Measurements from ENCODE around the gene APOD. TPM values are rescaled to one million over a fixed set of nuclear protein-coding genes. Genes with fewer than 3 reads are reported as not detected.
"Not testable (repeated sequence)": the region's sequence is repeated elsewhere in the genome, so short reads cannot be mapped to it uniquely, and the experiment has no call there.

Gene APOD
- total RNA-seq, 2 donors from 2014 or later = not detected

- no peaks in the 10 kb centered on the region for H3K27me3 ChIP-seq (ENCODE audit: control insufficient read depth, insufficient read depth, low read length, poor library complexity, severe bottlenecking)
- no peaks in the 10 kb centered on the region for H3K4me1 ChIP-seq (ENCODE audit: control insufficient read depth, insufficient read depth, low read length)
- H3K27ac Mint-ChIP-seq = no peak overlapping the region
- no peak overlapping the region for H3K9ac ChIP-seq (ENCODE audit: extremely low read depth, low read length, poor library complexity, severe bottlenecking)
- DNase-seq = no peak
- H3K27me3 Mint-ChIP-seq (ENCODE audit: insufficient read depth) = peaks cover 6% of the 10 kb centered on the region
- no peak overlapping the region for H3K27ac ChIP-seq (ENCODE audit: low read depth, low read length)
- WGBS, 2 experiments (ENCODE audit: insufficient coverage in 1 of 2, insufficient read length in 1 of 2) = 83 to 96% methylated on average over 2 of the region's 2 CpGs
- no peaks in the 10 kb centered on the region for H3K4me1 Mint-ChIP-seq
- H3K9me3 Mint-ChIP-seq = peaks cover 68% of the 10 kb centered on the region
- H3K4me3 ChIP-seq (ENCODE audit: low read length) = peak overlapping the region; percentile 47
- H3K36me3 Mint-ChIP-seq (ENCODE audit: low read depth) = no peaks in the 10 kb centered on the region
- H3K36me3 ChIP-seq (ENCODE audit: control insufficient read depth, insufficient read depth, low read length) = no peaks in the 10 kb centered on the region
- H3K4me3 Mint-ChIP-seq = no peak overlapping the region
- no peak for TF ChIP-seq CTCF (conservative IDR thresholded peaks at IDR 0.05)
- peaks cover 60% of the 10 kb centered on the region for H3K9me3 ChIP-seq (ENCODE audit: control insufficient read depth, low read length)
These were observed 17.6 kb upstream of the APOD start for GRCh38 chr3:195601382-195601781.

DNA sequence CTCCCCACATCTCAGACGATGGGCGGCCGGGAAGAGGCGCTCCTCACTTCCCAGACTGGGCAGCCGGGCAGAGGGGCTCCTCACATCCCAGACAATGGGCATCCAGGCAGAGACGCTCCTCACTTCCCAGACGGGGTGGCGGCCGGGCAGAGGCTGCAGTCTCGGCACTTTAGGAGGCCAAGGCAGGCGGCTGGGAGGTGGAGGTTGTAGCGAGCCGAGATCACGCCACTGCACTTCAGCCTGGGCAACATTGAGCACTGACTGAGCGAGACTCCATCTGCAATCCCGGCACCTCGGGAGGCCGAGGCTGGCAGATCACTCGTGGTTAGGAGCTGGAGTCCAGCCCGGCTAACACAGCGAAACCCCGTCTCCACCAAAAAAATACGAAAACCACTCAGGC, 16.2 kb upstream of the APOD start:
- not testable (repeated sequence) for H3K27me3 Mint-ChIP-seq (ENCODE audit: insufficient read depth); DNase-seq; H3K27me3 ChIP-seq (ENCODE audit: control insufficient read depth, insufficient read depth, low read length, poor library complexity, severe bottlenecking); H3K36me3 ChIP-seq (ENCODE audit: control insufficient read depth, insufficient read depth, low read length); H3K9ac ChIP-seq (ENCODE audit: extremely low read depth, low read length, poor library complexity, severe bottlenecking); H3K4me1 ChIP-seq (ENCODE audit: control insufficient read depth, insufficient read depth, low read length); H3K27ac ChIP-seq (ENCODE audit: low read depth, low read length); H3K36me3 Mint-ChIP-seq (ENCODE audit: low read depth); H3K27ac Mint-ChIP-seq; H3K4me1 Mint-ChIP-seq; H3K4me3 Mint-ChIP-seq; H3K4me3 ChIP-seq (ENCODE audit: low read length)
- peaks cover 56% of the 10 kb centered on the region for H3K9me3 Mint-ChIP-seq
- peaks cover 46% of the 10 kb centered on the region for H3K9me3 ChIP-seq (ENCODE audit: control insufficient read depth, low read length)
- WGBS, 2 experiments (ENCODE audit: insufficient coverage in 1 of 2, insufficient read length in 1 of 2) = 89 to 91% methylated on average over 17 to 23 of the region's 23 CpGs

- not testable (repeated sequence) for H3K27me3 Mint-ChIP-seq (ENCODE audit: insufficient read depth); H3K36me3 Mint-ChIP-seq (ENCODE audit: low read depth); H3K4me1 Mint-ChIP-seq; DNase-seq; H3K27me3 ChIP-seq (ENCODE audit: control insufficient read depth, insufficient read depth, low read length, poor library complexity, severe bottlenecking); H3K36me3 ChIP-seq (ENCODE audit: control insufficient read depth, insufficient read depth, low read length); H3K4me3 Mint-ChIP-seq; H3K27ac ChIP-seq (ENCODE audit: low read depth, low read length); H3K4me1 ChIP-seq (ENCODE audit: control insufficient read depth, insufficient read depth, low read length); H3K27ac Mint-ChIP-seq; H3K4me3 ChIP-seq (ENCODE audit: low read length); H3K9ac ChIP-seq (ENCODE audit: extremely low read depth, low read length, poor library complexity, severe bottlenecking)
- H3K9me3 ChIP-seq (ENCODE audit: control insufficient read depth, low read length) = peaks cover 42% of the 10 kb centered on the region
- peaks cover 52% of the 10 kb centered on the region for H3K9me3 Mint-ChIP-seq
- WGBS, 2 experiments (ENCODE audit: insufficient coverage in 1 of 2, insufficient read length in 1 of 2) = 93% methylated on average over 23 of the region's 24 CpGs; no CpG with 5 or more reads in 1 of the 2 experiments
These were observed 15.8 kb upstream of the APOD start for GRCh38 chr3:195599516-195599915.

DNA sequence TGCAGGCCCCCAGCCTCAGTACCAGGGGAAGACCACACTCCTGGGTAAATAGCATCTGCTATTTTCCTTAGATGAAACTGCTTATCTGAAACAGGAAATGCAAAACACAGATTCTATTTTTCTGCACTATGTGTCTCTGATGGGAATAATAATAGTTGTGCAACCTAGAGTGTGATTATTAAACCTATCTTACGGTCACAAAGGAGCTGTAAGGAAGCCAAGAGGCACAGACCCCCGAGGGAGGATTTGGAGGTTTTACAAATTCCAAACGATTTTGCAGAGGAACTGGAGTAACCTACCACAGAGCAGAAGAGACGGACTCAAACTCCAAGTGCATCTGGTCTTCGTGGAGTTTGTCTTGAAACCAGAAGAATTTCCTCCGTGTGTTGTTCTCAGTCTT, 14.1 kb upstream of the APOD start:
- no peak for DNase-seq
- WGBS, 2 experiments (ENCODE audit: insufficient coverage in 1 of 2, insufficient read length in 1 of 2) = 90 to 91% methylated on average over 6 of the region's 6 CpGs
- H3K9me3 Mint-ChIP-seq = peaks cover 37% of the 10 kb centered on the region
- no peaks in the 10 kb centered on the region for H3K36me3 Mint-ChIP-seq (ENCODE audit: low read depth)
- Histone ChIP-seq H3K27ac (ENCODE audit: low read depth, low read length) (no peak overlapping the region), H3K4me1 (ENCODE audit: control insufficient read depth, insufficient read depth, low read length) (no peaks in the 10 kb centered on the region), H3K27me3 (ENCODE audit: control insufficient read depth, insufficient read depth, low read length, poor library complexity, severe bottlenecking) (no peaks in the 10 kb centered on the region), H3K9me3 (ENCODE audit: control insufficient read depth, low read length) (peaks cover 25% of the 10 kb centered on the region), H3K36me3 (ENCODE audit: control insufficient read depth, insufficient read depth, low read length) (no peaks in the 10 kb centered on the region), H3K4me3 (ENCODE audit: low read length) (no peak overlapping the region), H3K9ac (ENCODE audit: extremely low read depth, low read length, poor library complexity, severe bottlenecking) (no peak overlapping the region)
- no peak overlapping the region for H3K4me3 Mint-ChIP-seq
- H3K27ac Mint-ChIP-seq = no peak overlapping the region
- no peaks in the 10 kb centered on the region for H3K4me1 Mint-ChIP-seq
- H3K27me3 Mint-ChIP-seq (ENCODE audit: insufficient read depth) = peaks cover 10% of the 10 kb centered on the region
- TF ChIP-seq CTCF (conservative IDR thresholded peaks at IDR 0.05) = no peak
